Testis (tissue), 2 donors: Measurements from ENCODE around the gene ANKRD52.
A peak's percentile ranks its signal among the peaks of the same experiment; 100 is the strongest.

ENCODE experiments used
- POLR2A ChIP-seq: fragments of 450-650 bp; IDR thresholded peaks from one replicate; pipeline ENCODE4 v1.6.1; 2017; ENCODE audit warnings: antibody characterized with exemption, mild to moderate bottlenecking, moderate library complexity
- TF ChIP-seq, protein P1 (sequence below), 3 experiments: fragments of 450-650 bp in 2 of 3; fragments of 200-600 bp in 1 of 3; sonication (generic) in 1 of 3; IDR thresholded peaks; one replicate each; pipeline ENCODE4 v1.5.1; 2016 to 2019; ENCODE audit warnings: antibody characterized with exemption in 3 of 3, mild to moderate bottlenecking in 2 of 3, moderate library complexity in 1 of 3

DNA sequence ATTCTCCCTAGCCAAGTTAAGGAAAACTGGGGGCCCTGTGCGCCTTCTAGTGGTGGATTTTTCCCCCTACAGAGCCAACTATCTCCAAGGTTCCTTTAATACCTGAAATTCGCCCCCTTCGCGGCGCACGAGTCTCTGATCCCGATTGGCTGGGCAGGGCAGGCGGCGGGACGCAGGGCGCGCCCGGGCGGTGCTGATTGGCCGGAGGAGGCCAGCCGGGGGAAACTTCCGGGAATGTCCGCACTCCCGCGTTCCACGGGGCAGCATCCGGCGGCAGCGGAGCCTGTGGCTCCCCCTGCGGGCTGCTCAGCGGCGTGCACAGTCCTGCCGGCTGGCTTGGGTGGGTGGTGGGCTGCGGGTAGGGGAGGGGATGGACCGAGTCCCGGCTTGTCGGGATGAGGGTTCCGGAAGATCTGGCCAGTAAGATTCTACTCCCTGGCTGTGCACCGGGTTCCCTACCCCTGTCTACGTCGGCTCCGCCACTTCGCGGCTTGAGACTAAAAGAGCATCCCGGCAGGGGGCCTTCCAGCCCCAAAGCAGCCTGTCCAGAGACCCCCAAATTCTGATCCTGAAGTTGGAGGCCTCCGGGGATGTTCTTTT lies 34.0 kb downstream of the ANKRD52 start, which contains the start of gene NABP2:
- no peak for TF ChIP-seq POLR2A
- TF ChIP-seq, protein P1, sequence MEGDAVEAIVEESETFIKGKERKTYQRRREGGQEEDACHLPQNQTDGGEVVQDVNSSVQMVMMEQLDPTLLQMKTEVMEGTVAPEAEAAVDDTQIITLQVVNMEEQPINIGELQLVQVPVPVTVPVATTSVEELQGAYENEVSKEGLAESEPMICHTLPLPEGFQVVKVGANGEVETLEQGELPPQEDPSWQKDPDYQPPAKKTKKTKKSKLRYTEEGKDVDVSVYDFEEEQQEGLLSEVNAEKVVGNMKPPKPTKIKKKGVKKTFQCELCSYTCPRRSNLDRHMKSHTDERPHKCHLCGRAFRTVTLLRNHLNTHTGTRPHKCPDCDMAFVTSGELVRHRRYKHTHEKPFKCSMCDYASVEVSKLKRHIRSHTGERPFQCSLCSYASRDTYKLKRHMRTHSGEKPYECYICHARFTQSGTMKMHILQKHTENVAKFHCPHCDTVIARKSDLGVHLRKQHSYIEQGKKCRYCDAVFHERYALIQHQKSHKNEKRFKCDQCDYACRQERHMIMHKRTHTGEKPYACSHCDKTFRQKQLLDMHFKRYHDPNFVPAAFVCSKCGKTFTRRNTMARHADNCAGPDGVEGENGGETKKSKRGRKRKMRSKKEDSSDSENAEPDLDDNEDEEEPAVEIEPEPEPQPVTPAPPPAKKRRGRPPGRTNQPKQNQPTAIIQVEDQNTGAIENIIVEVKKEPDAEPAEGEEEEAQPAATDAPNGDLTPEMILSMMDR (IDR thresholded peaks at IDR 0.05) = peak; percentile 83 to 98 (median 90)
